HG02840 (cell line): ENCODE measurements around the gene NAMPT.

ENCODE experiments used
- ATAC-seq: cut with Tn5 transposase; IDR thresholded peaks from one replicate; pipeline ENCODE4 v1.9.1; 2021; ENCODE audit warnings: mild to moderate bottlenecking, moderate library complexity, moderate number of reproducible peaks; ENCODE audit not compliant: unreplicated experiment, low FRiP score

The NAMPT gene

GRCh38 chr7:106277976-106278375 is 6.8 kb downstream of the NAMPT start:
- ATAC-seq: no peak

GRCh38 chr7:106276513-106276912 is 8.3 kb downstream of the NAMPT start:
- no peak for ATAC-seq

- ATAC-seq: no peak
Measured at GRCh38 chr7:106273009-106273668, 11.6 kb downstream of the NAMPT start.

- ATAC-seq: no peak
Measured at GRCh38 chr7:106270122-106270977, 14.4 kb downstream of the NAMPT start.

- ATAC-seq: no peak
Measured at GRCh38 chr7:106269254-106269961, 15.4 kb downstream of the NAMPT start.

GRCh38 chr7:106265133-106265532 is 19.6 kb downstream of the NAMPT start:
- no peak for ATAC-seq

- no peak for ATAC-seq
Measured at GRCh38 chr7:106262221-106262881, 22.4 kb downstream of the NAMPT start.

GRCh38 chr7:106260136-106260561 is 24.6 kb downstream of the NAMPT start:
- ATAC-seq: no peak

- ATAC-seq: no peak
Measured at GRCh38 chr7:106258789-106259188, 26.0 kb downstream of the NAMPT start.

GRCh38 chr7:106257752-106258151 is 27.0 kb downstream of the NAMPT start:
- no peak for ATAC-seq

- no peak for ATAC-seq
Measured at GRCh38 chr7:106256144-106256543, 28.6 kb downstream of the NAMPT start.

GRCh38 chr7:106255246-106255645 is 29.5 kb downstream of the NAMPT start:
- ATAC-seq: no peak

- no peak for ATAC-seq
Measured at GRCh38 chr7:106254525-106255116, 30.2 kb downstream of the NAMPT start.

GRCh38 chr7:106252568-106252967 is 32.2 kb downstream of the NAMPT start:
- ATAC-seq: no peak

GRCh38 chr7:106249488-106249887 is 35.3 kb downstream of the NAMPT start:
- ATAC-seq: no peak

GRCh38 chr7:106248600-106248999 is 36.2 kb downstream of the NAMPT start:
- no peak for ATAC-seq

GRCh38 chr7:106247841-106248240 is 36.9 kb downstream of the NAMPT start:
- no peak for ATAC-seq

- ATAC-seq: no peak
Measured at GRCh38 chr7:106246902-106247711, 37.7 kb downstream of the NAMPT start.

GRCh38 chr7:106243893-106244292 is 40.9 kb downstream of the NAMPT start:
- ATAC-seq: no peak
